A204.1 (cell line): ENCODE results near the gene TIMM13.

Source experiments
- FAIRE-seq: peaks from 2 replicates; lab custom pipeline; 2012; peaks lifted over from hg19 to GRCh38; lab: Jason Lieb, UNC

Gene TIMM13

DNA sequence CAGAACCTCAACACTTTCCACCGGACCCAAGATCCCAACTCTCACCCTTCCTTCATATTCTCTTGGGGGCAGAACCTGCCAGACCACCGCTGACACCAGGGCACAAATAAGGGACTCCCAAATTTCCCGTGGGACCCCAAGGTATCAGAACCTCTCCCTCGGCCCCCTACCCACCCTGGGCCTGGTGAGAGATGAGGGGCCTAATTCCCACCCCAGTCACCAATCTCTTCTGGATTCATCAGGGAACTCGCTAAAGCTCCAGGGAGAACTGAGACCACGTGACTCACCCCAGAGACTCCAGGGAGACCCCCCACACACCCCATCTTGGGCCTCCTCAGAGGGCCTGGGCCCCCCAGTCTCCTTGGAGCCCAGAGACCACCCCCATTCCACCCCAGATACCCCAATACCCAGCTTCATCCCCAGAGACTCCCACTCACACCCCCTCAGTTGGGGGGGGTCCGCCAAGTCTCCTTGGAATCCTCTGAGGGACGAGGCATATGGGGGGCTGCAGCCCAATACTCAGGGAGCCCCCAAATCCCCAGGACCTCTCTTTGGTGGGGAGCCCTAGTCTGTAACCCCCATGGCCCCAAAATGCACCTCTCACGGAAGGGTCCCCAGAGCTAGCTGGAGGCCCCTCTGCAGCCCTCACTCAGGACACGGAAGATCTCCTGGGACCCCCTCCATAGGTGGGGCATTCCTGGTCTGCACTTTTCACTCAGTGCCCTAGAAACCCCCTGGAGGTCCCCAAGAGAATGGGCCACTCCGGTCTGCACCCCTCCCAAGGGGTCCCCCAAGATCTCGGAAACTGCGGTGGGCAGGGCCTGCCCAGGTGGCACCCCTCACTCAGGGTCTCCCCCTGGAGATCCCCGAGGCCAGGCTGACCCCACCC, 27.8 kb upstream of the TIMM13 start:
- FAIRE-seq, result no peak

DNA sequence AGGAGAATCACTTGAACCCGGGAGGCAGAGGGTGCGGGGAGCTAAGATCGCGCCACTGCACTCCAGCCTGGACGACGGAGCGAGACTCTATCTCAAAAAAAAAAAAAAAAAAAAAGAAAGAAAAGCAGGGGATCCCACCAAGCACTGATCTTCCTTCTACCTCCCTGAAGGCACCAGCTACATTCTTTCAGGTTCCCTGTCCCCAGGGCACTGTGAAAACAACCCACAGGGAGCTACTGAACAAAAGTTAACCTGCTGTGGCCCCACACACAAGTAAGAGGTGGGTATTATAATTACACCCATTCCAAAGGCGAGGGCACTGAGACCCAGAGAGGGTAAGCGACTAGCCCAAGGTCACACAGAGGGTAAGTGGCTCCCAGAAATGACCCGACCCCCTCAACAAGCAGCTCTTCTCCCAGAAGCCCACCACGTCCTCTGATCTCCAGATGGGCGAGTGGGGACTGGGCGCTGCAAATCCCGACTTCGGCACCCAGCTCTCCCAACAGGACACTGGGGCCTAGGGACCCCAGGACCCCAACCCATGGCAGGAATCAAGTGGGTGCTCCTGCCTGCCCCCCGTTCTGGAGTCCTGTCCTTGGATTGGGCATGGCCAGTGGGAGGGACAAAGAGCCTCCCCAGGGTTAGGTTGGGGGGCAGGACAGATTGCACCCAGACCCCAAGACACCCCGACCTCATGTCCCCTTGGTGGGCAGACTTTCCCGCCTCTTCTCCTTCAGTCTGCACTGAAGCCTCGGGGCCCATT, 27.0 kb upstream of the TIMM13 start:
- FAIRE-seq, result no peak

DNA sequence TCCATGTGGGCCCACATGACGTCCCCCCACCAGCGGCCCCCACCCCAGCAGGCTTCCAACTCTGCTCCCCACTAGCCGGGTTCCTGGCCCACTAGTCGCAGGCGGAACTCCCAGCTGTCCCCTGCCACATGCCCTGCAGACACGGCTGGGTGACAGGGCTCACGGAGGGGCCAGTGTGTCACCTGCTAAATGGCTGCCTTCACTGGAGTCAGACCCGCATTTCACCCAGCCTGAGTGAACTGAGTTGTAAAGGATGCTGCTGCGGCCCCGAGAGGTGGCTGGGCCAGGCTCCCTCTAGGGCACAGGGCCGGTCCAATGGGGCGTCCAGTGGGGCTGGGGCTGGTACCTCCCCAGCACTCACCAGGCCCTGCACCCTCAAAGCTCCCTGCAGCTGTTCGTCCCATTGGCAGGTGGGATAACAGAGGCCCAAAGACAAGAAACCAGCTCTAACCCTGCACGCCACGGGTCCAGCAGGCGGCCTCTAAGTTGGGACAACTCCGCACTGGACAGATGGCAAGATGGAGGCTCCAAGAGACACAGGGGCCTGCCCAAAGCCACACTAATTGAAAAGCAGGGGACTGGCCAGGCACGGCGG, 26.1 kb upstream of the TIMM13 start:
- FAIRE-seq, result no peak

DNA sequence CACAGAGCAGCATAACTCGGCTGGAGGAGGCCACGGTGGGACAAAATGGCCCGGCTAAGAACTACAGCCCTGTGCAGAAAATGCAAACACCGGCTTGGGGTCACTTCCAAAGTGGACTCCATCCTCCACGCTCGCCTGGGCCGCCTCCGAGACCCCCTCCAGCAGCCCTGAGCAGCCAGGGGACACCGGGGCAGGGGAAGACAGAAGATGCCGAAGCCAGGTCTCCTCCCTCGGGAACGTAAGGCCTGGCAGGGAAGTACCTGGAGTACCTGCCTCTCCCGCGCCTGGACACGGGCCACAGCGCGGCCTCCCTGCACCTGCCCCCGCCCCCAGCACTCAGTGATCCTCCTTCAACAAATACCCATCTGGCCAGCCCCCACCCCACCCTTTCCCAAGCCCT, 24.4 kb upstream of the TIMM13 start:
- no peak for FAIRE-seq

DNA sequence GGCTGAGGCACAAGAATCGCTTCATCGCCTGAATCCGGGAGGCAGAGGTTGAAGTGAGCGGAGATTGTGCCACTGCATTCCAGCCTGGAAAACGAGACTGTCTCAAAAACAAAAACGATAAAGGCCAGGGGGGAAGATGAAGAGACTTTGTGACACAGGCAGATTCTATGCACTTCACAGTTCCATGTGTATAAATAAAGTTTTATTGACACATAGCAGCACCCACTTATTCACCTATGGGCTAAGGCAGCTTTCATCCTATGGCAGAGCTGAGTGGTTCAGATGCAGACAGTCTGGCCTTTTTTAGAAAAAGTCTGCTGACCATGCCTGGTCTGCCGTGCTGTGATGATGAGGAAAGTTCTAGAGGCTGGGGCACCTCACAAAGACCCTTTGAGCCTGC, 23.8 kb upstream of the TIMM13 start:
- no peak for FAIRE-seq

DNA sequence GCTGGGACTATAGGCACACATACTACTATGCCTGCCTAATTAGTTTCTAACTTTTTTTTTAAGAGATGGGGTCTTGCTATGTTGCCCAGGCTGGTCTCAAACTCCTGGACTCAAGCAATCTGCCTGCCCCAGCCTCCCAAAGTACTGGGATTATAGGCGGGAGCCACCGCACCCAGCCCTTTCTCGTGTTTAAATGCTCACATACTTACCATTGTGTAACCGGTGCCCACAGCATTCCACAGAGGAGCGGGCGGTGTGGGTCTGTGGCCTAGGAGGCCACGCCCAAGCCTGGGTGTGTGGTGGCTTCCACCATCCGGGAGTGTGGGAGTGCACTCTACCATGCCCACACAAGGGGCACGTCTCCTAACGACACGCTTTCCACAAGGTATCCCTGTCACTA, 21.6 kb upstream of the TIMM13 start:
- no peak for FAIRE-seq

DNA sequence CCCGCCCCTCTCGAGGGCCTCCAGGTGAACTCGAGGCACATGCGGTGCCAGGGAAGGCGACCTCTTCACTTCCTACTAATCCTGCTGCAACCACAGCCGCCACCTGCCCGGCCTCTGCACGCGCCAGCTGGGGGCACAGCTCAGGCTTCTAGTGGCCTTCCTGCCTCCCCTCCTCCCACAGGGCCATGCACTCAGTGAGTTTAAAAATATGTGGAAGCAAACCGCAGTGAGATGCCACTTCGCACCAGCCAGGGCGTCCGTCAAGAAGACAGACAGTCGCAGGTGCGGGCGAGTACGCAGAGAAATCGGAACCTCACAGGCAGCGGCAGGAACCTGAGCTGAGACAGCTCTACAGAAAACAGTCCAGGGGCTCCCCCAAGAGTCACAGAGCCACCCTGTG, 19.0 kb upstream of the TIMM13 start:
- FAIRE-seq, result no peak

DNA sequence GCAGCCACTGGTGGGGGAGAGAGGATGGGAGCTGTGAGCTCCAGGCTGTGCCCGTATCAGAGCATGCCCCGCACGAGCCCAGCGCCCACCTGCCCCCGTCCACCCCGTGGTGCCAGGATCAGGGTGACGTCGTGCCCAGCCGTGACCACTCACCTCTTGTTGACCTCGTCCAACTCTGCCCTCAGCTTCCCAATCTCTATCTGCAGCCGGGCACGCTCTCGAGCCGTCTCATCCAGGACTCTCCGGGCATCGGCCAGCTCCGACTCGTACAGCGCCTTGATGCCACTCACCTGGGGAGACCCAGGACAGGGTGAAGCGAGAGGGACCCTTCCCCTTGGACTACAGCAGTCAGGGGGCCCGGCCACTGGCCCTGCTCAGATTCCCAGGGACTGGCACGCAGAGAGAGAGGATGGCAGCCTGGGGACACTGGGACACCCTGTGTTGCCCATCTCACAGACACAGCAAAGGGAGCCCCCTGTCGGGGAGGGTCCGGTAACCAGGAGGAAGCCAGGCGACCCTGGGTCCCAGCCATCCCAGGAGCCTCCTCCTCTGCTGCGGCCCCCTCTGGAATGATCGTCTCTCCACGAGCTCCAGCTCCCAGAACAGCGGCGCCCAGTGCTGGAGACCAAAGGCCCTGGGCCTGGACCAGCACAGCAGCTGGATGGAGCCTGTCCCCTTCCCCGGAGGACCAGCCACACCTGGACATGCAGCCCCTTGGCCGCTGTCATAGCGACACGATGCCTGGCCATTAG, 17.0 kb upstream of the TIMM13 start:
- no peak for FAIRE-seq

DNA sequence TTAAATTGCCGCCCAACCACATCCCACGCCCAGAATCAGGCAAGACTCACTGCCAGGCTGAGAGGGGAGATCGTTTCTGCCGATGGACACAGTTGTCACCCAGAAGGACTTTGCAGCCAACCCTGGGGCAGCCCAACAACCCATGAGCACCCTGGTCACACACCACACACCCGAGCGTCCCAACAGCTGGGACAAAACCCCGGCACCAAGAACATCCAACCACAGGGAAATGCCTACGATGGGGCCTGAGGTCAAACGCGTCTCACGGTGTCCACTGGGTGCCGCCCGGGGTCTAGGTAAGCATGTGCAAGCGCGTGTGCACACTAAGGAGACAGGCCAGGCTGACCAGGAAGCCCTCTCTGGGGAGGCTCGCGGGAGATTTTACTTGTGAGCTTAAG, 16.4 kb upstream of the TIMM13 start:
- FAIRE-seq, result no peak

DNA sequence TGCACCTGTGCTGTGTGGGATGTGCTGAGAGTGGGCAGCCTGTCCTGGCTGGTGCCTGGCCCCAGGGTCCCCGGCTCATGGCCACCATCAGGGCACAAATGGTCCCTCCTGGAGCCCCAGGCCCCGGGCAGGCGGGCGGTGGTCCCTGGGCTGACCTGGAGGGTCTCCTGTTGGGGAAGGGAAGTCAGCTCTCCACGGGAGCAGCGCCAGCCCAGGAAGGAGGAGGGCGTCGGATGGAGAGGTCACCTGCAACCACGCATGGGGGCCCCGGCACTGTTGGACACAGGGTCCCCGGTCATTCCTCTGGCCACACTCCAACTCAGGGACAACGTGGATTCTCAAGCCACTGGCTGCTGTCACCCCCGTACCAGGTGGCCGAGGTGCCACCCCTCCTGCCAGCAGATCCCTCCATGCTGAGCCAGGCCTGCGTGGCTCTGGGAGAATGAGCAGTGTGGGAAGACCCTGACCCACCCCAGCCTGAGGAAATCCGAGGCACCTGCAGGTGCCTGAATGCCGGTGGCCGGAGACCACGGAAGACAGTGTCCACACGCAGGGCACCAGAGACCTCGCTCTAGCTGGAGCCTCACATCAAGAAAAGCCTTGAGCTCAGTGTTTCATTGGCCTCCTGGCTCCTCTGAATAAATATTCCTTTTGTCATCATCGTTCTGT, 15.9 kb upstream of the TIMM13 start:
- FAIRE-seq, result no peak

DNA sequence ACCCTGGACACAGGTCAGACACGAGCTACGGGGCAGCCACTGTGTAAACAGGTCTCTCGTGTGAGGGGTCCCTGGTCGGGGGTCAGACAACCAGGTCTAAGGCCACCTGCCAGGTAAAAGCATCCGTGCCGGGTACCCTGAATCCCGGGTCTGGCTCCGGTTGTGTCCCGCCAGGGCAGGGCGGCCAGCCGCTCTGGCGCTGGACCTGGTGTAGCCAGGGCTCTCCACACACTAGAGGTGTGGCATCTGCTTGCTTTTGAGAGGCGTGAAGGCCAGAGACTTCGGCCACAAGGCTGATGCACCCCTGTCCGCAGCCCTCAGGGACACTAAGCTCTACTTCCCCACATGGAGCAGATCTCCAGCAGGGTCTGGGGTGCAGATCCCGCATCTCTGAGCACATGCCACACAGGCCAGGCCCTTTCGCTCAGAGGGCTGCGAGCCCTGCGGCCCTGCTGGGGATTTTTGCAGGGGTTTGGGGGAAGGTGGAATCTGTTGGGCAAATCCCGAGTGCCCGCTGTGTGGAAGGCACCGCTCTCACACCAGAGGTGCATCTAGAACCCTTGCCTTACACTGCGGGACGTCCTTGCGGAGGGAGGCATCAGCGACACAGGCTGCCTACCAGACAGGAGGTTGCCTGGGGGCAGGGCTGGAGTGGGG, 13.8 kb upstream of the TIMM13 start:
- FAIRE-seq, result no peak

DNA sequence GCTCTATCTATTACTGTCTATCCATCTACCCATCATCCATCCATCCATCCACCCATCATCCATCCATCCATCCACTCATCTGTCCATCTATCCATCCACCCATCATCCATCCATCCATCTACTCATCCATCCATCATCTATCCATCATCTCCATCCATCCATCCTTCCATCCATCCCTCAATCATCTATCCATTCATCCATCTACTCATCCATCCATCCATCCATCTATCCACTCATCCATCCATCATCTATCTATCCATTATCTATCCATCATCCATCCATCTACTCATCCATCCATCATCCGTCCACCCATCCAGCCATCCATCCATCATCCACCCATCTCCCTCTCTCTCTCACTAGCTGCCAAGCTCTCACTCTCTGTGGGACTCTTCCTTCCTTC, 13.1 kb upstream of the TIMM13 start:
- no peak for FAIRE-seq

DNA sequence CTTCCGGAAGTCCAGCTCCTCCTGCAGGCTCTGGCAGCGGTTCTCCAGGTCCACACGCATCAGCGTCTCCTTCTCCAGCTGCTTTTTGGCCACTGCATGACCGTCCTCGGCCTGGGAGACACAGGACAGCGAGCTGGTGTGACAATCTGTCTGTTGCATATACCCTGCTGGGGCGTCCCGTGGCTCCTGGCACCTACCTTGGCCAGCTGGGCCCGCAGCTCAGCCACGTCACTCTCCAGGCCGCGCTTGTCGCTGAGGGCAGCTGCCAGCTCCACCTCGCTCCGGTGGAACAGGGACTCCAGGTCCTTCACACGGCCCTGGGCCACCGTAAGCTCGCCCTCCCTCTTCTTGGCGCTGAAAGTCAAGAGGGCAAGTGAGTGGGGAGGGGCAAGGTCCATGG, 10.8 kb upstream of the TIMM13 start:
- no peak for FAIRE-seq

DNA sequence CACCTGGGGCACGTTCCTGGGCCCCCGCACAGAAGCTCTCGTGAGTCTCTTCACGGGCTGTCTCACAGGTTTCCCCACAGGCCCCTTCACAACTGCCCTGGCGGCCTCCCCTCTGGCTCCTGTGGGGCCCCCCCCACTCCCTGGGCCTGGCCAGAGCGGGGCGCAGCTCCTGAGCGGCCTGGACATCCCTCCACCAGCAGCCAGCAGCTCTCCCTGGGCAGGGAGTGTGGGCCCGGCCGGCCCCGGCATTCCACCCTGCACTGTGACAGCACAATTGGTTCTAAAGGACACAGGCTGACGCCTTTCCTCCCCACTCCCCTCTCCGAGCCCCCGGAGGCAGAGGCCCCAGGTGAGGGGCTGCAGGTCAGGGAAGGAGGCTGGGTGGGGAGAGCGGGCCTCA, 9.5 kb upstream of the TIMM13 start:
- FAIRE-seq, result no peak

DNA sequence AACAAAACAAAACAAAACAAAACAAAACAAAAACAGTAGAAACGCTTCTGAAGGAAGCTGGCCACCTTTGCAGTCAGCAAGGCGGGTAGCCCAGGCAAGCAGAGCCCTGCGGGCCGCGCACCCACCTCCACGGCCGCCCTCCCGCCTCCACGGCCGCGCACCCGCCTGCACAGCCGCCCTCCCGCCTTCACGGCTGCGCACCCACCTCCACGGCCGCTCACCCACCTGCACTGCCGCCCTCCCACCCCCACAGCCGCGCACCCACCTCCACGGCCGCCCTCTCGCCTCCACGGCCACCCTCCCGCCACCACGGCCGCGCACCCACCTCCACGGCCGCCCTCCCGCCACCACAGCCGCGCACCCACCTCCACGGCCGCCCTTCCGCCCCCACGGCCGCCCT, 9.0 kb upstream of the TIMM13 start:
- no peak for FAIRE-seq

DNA sequence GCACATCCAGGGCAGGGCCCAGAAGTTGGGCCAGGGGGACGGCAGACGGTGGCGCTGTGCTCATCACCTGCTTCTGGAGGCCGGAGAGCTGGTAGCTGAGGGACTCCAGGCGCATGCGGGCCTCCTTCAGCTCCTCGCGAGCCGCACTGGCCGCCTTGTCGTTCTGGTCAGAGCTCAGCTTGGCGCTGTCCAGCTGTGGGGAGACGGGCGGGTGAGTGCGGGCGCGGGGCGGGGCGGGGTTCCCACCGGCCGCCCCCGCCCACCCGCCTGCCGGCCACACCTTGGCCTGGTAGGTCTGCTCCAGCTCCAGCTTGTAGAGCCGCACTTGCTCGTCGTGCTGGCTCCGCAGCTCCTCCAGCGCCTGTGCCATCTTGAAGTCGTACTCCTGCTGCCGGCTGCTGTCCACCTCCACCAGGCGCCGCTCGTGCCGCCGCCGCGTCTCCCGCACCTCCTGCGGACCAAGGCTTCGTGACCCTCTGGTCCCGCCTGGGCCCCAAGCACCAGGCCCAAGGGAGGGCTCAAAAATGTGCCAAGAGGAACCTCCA, 7.4 kb upstream of the TIMM13 start:
- no peak for FAIRE-seq

DNA sequence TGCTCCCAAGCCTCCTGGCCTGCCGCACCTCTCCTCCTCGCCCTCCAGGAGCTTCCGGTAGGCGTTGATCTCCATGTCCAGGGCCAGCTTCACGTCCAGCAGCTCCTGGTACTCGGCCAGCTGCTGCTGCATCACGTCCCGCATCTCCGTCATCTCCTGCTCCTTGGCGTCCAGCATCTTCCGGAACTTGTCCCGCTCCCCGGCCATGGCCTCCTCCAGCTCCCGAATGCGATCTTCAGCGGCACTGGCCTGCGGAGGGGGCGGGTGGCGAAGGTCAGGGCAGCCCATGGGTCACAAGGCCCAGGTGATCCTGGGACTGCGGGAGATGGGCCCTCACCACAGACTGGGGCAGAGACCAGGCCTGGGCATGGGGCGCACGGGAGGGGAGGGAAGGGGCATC, 6.9 kb upstream of the TIMM13 start:
- FAIRE-seq, result no peak

DNA sequence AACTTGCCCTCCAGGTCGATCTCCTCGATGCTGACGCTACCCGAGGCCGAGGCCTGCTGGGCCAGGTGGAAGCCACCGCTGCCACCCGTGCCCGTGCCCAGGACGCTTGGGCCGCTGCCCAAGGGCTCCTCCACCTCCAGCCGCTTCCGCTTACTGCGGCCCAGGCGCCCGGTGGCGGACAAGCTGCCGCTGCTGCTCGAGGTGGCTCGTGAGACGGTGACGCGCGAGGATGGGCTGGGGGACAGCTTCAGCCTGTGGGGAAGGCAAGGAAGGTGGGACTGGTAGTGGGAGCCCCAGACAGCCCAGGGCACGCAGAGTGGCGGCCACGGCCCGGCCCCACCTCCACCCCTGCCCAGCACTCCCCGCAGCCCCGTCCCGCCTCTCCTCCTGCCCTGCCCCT, 6.5 kb upstream of the TIMM13 start:
- FAIRE-seq, result no peak

DNA sequence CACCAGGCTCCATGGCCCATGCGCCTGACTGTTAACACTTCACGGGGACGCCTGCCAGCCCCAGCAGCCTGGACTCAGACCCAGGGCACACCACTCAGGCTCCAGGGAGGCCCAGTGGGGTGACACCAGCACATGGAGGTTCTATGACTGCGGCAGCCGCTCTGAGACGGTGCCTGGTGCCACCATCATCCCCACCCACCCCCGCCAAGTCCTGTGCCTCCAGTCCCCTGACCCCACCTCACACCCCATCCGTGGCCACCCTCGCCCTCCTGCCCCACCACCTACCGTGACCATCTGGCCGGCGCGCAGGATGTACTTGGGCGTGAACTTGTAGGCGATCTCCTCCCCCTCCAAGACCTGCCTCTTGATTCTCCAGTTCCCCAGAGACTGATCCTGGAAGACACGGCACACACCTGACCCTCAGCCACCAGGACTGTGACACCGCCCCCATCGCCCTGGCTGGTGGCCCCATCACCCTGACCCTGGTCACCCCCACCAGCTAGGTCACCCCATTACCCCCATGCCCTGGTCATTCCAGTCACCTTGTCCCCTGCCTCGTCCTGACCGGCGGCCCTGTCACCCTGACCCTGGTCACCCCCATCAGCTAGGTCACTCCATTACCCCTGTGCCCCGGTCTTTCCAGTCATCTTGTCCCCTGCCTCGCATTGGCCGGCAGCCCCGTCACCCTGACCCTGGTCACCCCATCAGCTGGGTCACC, 4.9 kb upstream of the TIMM13 start:
- no peak for FAIRE-seq

DNA sequence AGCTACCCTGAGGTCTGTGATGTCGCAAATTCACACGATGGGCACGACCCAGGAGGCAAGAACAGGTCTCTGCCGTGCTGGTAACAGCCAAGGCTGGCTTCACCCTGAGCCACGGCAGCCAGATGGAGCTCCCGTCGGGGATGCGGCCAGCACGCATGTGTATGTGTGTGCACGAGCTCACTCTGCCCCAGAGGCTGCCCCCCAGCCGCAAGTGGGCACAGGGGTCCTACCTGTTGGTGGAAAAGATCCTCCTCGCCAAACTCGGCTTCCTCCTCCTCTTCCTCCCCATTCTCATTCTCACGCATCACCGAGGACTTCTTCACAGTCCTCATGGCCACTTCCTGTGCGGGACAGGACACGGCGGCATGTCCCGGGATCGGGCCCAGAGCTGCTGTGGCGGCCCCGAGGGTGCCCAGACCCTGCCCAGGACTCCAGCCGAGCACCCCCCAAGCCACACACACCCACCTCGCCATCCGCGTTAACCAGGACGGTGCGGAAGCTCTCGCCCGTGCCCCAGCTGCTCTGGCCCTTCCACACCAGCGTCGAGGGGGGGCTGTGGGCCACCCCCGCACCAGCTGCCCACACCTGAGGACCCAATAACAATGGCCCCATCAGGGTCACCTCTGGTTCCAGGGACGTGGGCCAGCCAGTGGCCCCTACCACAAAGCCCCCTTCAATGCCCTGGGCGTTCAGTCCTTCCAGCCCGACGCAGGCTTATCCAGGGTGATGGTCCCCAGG, 4.1 kb upstream of the TIMM13 start:
- no peak for FAIRE-seq
